Vagina (tissue), 2 donors: Measurements from ENCODE around the gene TDRD7.

Experiments used
- POLR2A ChIP-seq, 2 donors: fragments of 450-650 bp; IDR thresholded peaks; one replicate each; pipeline ENCODE4 v1.6.1; 2017; ENCODE audit warnings: antibody characterized with exemption in 2 of 2, mild to moderate bottlenecking in 2 of 2, moderate library complexity in 2 of 2
- POLR2AphosphoS5 ChIP-seq, 2 donors: sonication (generic); formaldehyde crosslinking; IDR thresholded peaks; one replicate each; pipeline ENCODE4 v1.9.0; 2017; ENCODE audit warnings: antibody characterized with exemption in 2 of 2, mild to moderate bottlenecking in 2 of 2, low read depth in 1 of 2; ENCODE audit not compliant: insufficient read depth in 1 of 2
- TF ChIP-seq, protein P1 (sequence below), 3 experiments: fragments of 450-650 bp in 2 of 3; fragments of 200-600 bp in 1 of 3; sonication (generic) in 1 of 3; IDR thresholded peaks; one replicate each; pipeline ENCODE4 v1.5.1; 2017 to 2019; ENCODE audit warnings: antibody characterized with exemption in 3 of 3, mild to moderate bottlenecking in 2 of 3, moderate library complexity in 2 of 3

DNA sequence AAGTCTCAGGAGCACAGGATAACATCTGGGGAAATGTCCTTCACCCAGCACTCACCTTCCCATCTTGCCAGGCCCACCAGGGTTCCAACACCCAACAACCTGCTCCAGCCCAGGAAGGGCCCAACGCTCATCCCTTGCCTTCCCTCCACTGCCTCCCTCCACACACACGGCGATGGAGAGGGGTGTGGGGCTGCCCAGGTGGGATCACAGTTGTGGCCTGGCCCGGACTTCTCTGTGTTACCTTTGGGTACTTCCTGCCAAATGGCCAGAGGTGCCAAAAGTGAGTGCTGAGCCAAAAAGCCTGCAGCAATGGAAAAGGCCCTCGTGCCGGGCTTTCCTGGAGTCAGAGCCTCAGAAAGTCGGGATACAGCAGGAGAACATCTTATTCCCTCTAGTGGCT is 15.6 kb upstream of the TDRD7 start:
- TF ChIP-seq, protein P1, sequence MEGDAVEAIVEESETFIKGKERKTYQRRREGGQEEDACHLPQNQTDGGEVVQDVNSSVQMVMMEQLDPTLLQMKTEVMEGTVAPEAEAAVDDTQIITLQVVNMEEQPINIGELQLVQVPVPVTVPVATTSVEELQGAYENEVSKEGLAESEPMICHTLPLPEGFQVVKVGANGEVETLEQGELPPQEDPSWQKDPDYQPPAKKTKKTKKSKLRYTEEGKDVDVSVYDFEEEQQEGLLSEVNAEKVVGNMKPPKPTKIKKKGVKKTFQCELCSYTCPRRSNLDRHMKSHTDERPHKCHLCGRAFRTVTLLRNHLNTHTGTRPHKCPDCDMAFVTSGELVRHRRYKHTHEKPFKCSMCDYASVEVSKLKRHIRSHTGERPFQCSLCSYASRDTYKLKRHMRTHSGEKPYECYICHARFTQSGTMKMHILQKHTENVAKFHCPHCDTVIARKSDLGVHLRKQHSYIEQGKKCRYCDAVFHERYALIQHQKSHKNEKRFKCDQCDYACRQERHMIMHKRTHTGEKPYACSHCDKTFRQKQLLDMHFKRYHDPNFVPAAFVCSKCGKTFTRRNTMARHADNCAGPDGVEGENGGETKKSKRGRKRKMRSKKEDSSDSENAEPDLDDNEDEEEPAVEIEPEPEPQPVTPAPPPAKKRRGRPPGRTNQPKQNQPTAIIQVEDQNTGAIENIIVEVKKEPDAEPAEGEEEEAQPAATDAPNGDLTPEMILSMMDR (IDR thresholded peaks at IDR 0.05), result no peak
- no peak for TF ChIP-seq POLR2A (IDR thresholded peaks at IDR 0.05)
- TF ChIP-seq POLR2AphosphoS5 (IDR thresholded peaks at IDR 0.05; ENCODE audit: insufficient read depth in 1 of 2, low read depth in 1 of 2), result no peak
